ENCODE data around the gene KLHL25. TPM values are rescaled to one million over a fixed set of nuclear protein-coding genes. Genes with fewer than 3 reads are reported as not detected.

The KLHL25 gene
- total and polyA plus RNA-seq, 2 of the 13 experiments (the other 11 are each of a cell fraction or from before 2014, with no cell fraction given): 3.7 to 8.2 TPM

DNA sequence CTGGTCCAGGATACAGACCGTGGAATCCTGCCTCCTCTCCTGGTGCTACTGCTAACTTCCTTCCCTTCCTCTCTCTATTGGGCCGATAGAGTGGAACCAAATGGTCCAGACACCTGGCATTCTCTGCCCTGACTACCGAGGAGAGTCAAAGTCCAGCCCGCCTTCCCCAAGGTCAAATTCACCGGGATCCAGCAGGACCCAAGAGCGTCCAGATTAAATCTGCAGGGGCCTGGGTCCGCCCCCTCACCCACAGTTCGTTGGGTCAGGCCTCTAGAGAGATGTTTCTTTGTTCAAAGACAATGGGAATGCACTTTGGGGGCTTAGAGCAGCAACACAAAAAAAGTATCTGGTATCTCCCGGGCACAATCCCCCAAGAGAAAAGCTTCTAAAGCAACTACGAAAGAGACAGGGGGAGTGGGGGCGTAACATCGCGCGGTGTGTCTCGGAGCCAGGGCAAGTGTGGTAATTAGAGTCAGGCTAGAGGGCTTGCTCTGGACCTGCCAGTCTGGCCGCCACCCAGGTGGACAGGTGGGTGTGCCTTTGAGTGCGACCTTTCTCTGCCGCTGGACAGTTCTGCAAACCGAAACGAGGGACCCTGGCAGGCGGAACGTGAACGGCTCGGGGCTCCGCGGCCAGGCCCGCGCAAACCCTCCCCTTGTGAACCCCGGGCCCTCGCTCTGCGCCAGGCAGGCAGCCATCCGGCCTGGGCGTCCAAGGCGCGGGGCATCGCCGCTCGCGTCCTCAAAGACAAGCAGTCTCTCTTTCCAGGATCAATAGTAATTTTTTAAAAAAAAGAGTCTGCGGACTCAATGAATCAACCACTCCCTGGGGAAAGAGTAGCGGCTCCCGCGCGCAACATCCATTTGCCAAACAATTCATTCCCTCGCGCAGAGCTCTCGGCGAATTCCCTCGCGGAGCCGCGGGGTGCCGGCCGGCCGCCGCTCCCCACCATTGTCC lies 806 bp downstream of the KLHL25 start (continued):
- TF ChIP-seq, protein P1, sequence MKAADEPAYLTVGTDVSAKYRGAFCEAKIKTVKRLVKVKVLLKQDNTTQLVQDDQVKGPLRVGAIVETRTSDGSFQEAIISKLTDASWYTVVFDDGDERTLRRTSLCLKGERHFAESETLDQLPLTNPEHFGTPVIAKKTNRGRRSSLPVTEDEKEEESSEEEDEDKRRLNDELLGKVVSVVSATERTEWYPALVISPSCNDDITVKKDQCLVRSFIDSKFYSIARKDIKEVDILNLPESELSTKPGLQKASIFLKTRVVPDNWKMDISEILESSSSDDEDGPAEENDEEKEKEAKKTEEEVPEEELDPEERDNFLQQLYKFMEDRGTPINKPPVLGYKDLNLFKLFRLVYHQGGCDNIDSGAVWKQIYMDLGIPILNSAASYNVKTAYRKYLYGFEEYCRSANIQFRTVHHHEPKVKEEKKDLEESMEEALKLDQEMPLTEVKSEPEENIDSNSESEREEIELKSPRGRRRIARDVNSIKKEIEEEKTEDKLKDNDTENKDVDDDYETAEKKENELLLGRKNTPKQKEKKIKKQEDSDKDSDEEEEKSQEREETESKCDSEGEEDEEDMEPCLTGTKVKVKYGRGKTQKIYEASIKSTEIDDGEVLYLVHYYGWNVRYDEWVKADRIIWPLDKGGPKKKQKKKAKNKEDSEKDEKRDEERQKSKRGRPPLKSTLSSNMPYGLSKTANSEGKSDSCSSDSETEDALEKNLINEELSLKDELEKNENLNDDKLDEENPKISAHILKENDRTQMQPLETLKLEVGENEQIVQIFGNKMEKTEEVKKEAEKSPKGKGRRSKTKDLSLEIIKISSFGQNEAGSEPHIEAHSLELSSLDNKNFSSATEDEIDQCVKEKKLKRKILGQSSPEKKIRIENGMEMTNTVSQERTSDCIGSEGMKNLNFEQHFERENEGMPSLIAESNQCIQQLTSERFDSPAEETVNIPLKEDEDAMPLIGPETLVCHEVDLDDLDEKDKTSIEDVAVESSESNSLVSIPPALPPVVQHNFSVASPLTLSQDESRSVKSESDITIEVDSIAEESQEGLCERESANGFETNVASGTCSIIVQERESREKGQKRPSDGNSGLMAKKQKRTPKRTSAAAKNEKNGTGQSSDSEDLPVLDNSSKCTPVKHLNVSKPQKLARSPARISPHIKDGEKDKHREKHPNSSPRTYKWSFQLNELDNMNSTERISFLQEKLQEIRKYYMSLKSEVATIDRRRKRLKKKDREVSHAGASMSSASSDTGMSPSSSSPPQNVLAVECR (CRISPR knock-in tag; IDR thresholded peaks at IDR 0.05; ENCODE audit: borderline replicate concordance): peak; percentile 55; the same call in 1 of the 2 replicates
- TF ChIP-seq SIX4 (CRISPR knock-in tag; IDR thresholded peaks at IDR 0.05) (no peak), ZNF549 (CRISPR knock-in tag; IDR thresholded peaks at IDR 0.05) (no peak), FOXJ3 (CRISPR knock-in tag; IDR thresholded peaks at IDR 0.05; ENCODE audit: borderline replicate concordance) (no peak), KLF12 (CRISPR knock-in tag; IDR thresholded peaks at IDR 0.05; ENCODE audit: borderline replicate concordance) (no peak), ZFY (CRISPR knock-in tag; IDR thresholded peaks at IDR 0.05) (peak; percentile 68), ZNF781 (CRISPR knock-in tag; IDR thresholded peaks at IDR 0.05; ENCODE audit: borderline replicate concordance, not compliant biosample characterization) (no peak), ZNF652 (CRISPR knock-in tag; IDR thresholded peaks at IDR 0.05; ENCODE audit: borderline replicate concordance, low read depth) (no peak), ZNF225 (CRISPR knock-in tag; IDR thresholded peaks at IDR 0.05) (no peak)
- TF ChIP-seq, protein P2, sequence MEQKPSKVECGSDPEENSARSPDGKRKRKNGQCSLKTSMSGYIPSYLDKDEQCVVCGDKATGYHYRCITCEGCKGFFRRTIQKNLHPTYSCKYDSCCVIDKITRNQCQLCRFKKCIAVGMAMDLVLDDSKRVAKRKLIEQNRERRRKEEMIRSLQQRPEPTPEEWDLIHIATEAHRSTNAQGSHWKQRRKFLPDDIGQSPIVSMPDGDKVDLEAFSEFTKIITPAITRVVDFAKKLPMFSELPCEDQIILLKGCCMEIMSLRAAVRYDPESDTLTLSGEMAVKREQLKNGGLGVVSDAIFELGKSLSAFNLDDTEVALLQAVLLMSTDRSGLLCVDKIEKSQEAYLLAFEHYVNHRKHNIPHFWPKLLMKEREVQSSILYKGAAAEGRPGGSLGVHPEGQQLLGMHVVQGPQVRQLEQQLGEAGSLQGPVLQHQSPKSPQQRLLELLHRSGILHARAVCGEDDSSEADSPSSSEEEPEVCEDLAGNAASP (CRISPR knock-in tag; IDR thresholded peaks at IDR 0.05; ENCODE audit: borderline replicate concordance): no peak
- TF ChIP-seq, protein P3, sequence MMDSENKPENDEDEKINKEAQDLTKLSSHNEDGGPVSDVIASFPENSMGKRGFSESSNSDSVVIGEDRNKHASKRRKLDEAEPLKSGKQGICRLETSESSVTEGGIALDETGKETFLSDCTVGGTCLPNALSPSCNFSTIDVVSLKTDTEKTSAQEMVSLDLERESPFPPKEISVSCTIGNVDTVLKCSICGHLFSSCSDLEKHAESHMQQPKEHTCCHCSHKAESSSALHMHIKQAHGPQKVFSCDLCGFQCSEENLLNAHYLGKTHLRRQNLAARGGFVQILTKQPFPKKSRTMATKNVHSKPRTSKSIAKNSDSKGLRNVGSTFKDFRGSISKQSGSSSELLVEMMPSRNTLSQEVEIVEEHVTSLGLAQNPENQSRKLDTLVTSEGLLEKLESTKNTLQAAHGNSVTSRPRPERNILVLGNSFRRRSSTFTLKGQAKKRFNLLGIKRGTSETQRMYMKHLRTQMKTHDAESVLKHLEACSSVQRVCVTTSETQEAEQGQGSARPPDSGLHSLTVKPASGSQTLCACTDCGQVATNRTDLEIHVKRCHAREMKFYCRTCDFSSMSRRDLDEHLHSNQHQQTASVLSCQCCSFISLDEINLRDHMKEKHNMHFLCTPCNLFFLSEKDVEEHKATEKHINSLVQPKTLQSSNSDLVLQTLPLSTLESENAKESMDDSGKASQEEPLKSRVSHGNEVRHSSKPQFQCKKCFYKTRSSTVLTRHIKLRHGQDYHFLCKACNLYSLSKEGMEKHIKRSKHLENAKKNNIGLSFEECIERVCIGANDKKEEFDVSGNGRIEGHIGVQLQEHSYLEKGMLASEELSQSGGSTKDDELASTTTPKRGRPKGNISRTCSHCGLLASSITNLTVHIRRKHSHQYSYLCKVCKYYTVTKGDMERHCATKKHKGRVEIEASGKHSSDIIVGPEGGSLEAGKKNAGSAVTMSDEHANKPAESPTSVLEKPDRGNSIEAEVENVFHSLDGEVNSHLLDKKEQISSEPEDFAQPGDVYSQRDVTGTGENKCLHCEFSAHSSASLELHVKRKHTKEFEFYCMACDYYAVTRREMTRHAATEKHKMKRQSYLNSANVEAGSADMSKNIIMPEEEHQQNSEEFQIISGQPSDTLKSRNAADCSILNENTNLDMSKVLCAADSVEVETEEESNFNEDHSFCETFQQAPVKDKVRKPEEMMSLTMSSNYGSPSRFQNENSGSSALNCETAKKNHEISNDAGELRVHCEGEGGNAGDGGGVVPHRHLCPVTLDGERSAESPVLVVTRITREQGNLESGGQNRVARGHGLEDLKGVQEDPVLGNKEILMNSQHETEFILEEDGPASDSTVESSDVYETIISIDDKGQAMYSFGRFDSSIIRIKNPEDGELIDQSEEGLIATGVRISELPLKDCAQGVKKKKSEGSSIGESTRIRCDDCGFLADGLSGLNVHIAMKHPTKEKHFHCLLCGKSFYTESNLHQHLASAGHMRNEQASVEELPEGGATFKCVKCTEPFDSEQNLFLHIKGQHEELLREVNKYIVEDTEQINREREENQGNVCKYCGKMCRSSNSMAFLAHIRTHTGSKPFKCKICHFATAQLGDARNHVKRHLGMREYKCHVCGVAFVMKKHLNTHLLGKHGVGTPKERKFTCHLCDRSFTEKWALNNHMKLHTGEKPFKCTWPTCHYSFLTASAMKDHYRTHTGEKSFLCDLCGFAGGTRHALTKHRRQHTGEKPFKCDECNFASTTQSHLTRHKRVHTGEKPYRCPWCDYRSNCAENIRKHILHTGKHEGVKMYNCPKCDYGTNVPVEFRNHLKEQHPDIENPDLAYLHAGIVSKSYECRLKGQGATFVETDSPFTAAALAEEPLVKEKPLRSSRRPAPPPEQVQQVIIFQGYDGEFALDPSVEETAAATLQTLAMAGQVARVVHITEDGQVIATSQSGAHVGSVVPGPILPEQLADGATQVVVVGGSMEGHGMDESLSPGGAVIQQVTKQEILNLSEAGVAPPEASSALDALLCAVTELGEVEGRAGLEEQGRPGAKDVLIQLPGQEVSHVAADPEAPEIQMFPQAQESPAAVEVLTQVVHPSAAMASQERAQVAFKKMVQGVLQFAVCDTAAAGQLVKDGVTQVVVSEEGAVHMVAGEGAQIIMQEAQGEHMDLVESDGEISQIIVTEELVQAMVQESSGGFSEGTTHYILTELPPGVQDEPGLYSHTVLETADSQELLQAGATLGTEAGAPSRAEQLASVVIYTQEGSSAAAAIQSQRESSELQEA (CRISPR knock-in tag; IDR thresholded peaks at IDR 0.05; ENCODE audit: not compliant biosample characterization): no peak
- TF ChIP-seq, protein P4, sequence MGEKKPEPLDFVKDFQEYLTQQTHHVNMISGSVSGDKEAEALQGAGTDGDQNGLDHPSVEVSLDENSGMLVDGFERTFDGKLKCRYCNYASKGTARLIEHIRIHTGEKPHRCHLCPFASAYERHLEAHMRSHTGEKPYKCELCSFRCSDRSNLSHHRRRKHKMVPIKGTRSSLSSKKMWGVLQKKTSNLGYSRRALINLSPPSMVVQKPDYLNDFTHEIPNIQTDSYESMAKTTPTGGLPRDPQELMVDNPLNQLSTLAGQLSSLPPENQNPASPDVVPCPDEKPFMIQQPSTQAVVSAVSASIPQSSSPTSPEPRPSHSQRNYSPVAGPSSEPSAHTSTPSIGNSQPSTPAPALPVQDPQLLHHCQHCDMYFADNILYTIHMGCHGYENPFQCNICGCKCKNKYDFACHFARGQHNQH (CRISPR knock-in tag; IDR thresholded peaks at IDR 0.05): peak; percentile 27; the same call in 1 of the 2 replicates

Data from HepG2 (cell line).